Fibroblast of skin of back (primary cell): Measurements from ENCODE around the gene BPIFB1.

Experiments used
- DNase-seq: peaks from one replicate; pipeline ENCODE4 v3.0.0-alpha.2; 2013

BPIFB1 gene

GRCh38 chr20:33328157-33329137 lies 45.4 kb downstream of the BPIFB1 start:
- no peak for DNase-seq

- no peak for DNase-seq
Observed at GRCh38 chr20:33332905-33333456, 50.0 kb downstream of the BPIFB1 start.

- no peak for DNase-seq
Observed at GRCh38 chr20:33333616-33334015, 50.6 kb downstream of the BPIFB1 start.

GRCh38 chr20:33334111-33334510 lies 51.1 kb downstream of the BPIFB1 start:
- no peak for DNase-seq

- DNase-seq = no peak
Observed at GRCh38 chr20:33336375-33336774, 53.4 kb downstream of the BPIFB1 start.

- no peak for DNase-seq
Observed at GRCh38 chr20:33337119-33337518, 54.1 kb downstream of the BPIFB1 start.

GRCh38 chr20:33337531-33338165 lies 54.6 kb downstream of the BPIFB1 start:
- no peak for DNase-seq

GRCh38 chr20:33338467-33339258 lies 55.6 kb downstream of the BPIFB1 start:
- no peak for DNase-seq

- no peak for DNase-seq
Observed at GRCh38 chr20:33339515-33340058, 56.6 kb downstream of the BPIFB1 start.

- no peak for DNase-seq
Observed at GRCh38 chr20:33343521-33343920, 60.5 kb downstream of the BPIFB1 start.

GRCh38 chr20:33345342-33345741 lies 62.3 kb downstream of the BPIFB1 start:
- no peak for DNase-seq

GRCh38 chr20:33348136-33348937 lies 65.3 kb downstream of the BPIFB1 start:
- no peak for DNase-seq

- no peak for DNase-seq
Observed at GRCh38 chr20:33349493-33349892, 66.5 kb downstream of the BPIFB1 start.

GRCh38 chr20:33351696-33352095 lies 68.7 kb downstream of the BPIFB1 start:
- peak; percentile 37 for DNase-seq

GRCh38 chr20:33352258-33353012 lies 69.4 kb downstream of the BPIFB1 start:
- DNase-seq = no peak

- DNase-seq = no peak
Observed at GRCh38 chr20:33353013-33353402, 70.0 kb downstream of the BPIFB1 start.
